Body of pancreas (tissue), 4 donors: ENCODE results near the gene M6PR.

Experiments
- POLR2A ChIP-seq, 3 donors: fragments of 450-650 bp; IDR thresholded peaks; one replicate each; pipeline ENCODE4 v1.6.1; 2016; ENCODE audit warnings: antibody characterized with exemption in 3 of 3, mild to moderate bottlenecking in 2 of 3
- TF ChIP-seq, protein P1 (sequence below), 7 experiments: fragments of 450-650 bp in 4 of 7; fragments of 200-600 bp in 3 of 7; sonication (generic) in 3 of 7; IDR thresholded peaks; one replicate each; pipeline ENCODE4 v1.5.1; 2016 to 2019; ENCODE audit warnings: antibody characterized with exemption in 7 of 7

GRCh38 chr12:8969861-8970411 lies 20.5 kb upstream of the M6PR start:
- TF ChIP-seq, protein P1, sequence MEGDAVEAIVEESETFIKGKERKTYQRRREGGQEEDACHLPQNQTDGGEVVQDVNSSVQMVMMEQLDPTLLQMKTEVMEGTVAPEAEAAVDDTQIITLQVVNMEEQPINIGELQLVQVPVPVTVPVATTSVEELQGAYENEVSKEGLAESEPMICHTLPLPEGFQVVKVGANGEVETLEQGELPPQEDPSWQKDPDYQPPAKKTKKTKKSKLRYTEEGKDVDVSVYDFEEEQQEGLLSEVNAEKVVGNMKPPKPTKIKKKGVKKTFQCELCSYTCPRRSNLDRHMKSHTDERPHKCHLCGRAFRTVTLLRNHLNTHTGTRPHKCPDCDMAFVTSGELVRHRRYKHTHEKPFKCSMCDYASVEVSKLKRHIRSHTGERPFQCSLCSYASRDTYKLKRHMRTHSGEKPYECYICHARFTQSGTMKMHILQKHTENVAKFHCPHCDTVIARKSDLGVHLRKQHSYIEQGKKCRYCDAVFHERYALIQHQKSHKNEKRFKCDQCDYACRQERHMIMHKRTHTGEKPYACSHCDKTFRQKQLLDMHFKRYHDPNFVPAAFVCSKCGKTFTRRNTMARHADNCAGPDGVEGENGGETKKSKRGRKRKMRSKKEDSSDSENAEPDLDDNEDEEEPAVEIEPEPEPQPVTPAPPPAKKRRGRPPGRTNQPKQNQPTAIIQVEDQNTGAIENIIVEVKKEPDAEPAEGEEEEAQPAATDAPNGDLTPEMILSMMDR (IDR thresholded peaks at IDR 0.05), result no peak
- TF ChIP-seq POLR2A (IDR thresholded peaks at IDR 0.05), result no peak
